Testis (tissue), 3 donors: ENCODE results near the gene SNX21. TPM values are rescaled to one million over a fixed set of nuclear protein-coding genes. Genes with fewer than 3 reads are reported as not detected.

ENCODE experiments used
- DNase-seq: peaks from one replicate; pipeline ENCODE4 v3.0.0-alpha.2; 2019
- H3K27ac ChIP-seq, 2 donors: fragments of 200-600 bp; sonication (generic); one replicate each; pipeline ENCODE4 v1.5.1; 2019
- H3K27me3 ChIP-seq: fragments of 200-600 bp; sonication (generic); one replicate; pipeline ENCODE4 v1.5.1; 2019
- H3K36me3 ChIP-seq: fragments of 200-600 bp; sonication (generic); one replicate; pipeline ENCODE4 v1.5.1; 2017; ENCODE audit warnings: low read depth; ENCODE audit errors: missing control alignments
- H3K4me1 ChIP-seq: fragments of 200-600 bp; sonication (generic); one replicate; pipeline ENCODE4 v1.5.1; 2019
- H3K4me3 ChIP-seq, 2 donors: fragments of 200-600 bp; sonication (generic); one replicate each; pipeline ENCODE4 v1.5.1; 2017 to 2019
- H3K9me3 ChIP-seq: fragments of 200-600 bp; sonication (generic); one replicate; pipeline ENCODE4 v1.5.1; 2017
- POLR2A ChIP-seq: fragments of 450-650 bp; IDR thresholded peaks from one replicate; pipeline ENCODE4 v1.6.1; 2017; ENCODE audit warnings: antibody characterized with exemption, mild to moderate bottlenecking, moderate library complexity
- WGBS, 2 donors: methylation state at CpG; one replicate each; pipeline ENCODE4 v1.1.5; 2018; 5-methylcytosine and 5-hydroxymethylcytosine counted together
- intact Hi-C: fragments of 100-400 bp; cut with DNase I; formaldehyde crosslinking; loops from one replicate; pipeline ENCODE4 v1.15.1; 2023; ENCODE audit warnings: low total_unique reads
- polyA plus RNA-seq: library from polyadenylated mRNA; stranded (reverse); fragments of 350-450 nt; fragmentation: Illumina TruSeq; extraction: RNeasy Lipid Tissue Mini Kit (QIAGEN cat#74804); gene quantifications from one replicate; pipeline ENCODE4 v1.2.3, GENCODE V29; 2014; ENCODE audit warnings: low read depth, low replicate concordance; ENCODE audit not compliant: insufficient read depth
- total RNA-seq, 2 donors: library from RNA; depleted of rRNA; stranded (reverse); fragments of >200 nt; gene quantifications; one replicate each; pipeline ENCODE4 v1.2.3, GENCODE V29; 2016
- TF ChIP-seq, protein P1 (sequence below), 3 experiments: fragments of 450-650 bp in 2 of 3; fragments of 200-600 bp in 1 of 3; sonication (generic) in 1 of 3; IDR thresholded peaks; one replicate each; pipeline ENCODE4 v1.5.1; 2016 to 2019; ENCODE audit warnings: antibody characterized with exemption in 3 of 3, mild to moderate bottlenecking in 2 of 3, moderate library complexity in 1 of 3

The SNX21 gene
- total and polyA plus RNA-seq, 3 donors from 2014 or later: 23.9 to 82.4 (median 77.9) TPM

DNA sequence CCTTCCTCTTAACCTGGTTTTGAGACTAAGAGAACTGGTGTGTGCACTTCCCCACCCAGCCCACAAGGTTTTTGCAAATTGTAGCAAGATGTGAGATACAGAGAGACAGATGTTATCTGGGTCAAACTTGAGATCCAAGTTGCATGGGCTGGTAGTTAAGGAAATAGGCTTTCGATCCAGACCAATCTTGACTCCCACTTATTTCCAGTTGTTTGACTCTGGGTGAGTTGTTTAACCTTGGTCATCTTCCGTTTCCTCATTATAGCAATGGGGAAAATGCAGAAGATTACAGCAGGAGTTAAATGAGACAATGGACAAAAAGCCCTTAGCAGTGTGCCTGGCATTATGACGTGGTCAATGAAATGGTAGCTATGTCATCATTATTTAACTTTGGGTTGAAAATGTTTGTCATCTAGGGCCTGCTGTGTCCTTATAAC, 1.7 kb downstream of the SNX21 start:
- no peak overlapping the region for H3K4me3 ChIP-seq
- DNase-seq: no peak
- H3K4me1 ChIP-seq: peaks cover 27% of the 10 kb centered on the region
- no peak for TF ChIP-seq POLR2A
- TF ChIP-seq, protein P1, sequence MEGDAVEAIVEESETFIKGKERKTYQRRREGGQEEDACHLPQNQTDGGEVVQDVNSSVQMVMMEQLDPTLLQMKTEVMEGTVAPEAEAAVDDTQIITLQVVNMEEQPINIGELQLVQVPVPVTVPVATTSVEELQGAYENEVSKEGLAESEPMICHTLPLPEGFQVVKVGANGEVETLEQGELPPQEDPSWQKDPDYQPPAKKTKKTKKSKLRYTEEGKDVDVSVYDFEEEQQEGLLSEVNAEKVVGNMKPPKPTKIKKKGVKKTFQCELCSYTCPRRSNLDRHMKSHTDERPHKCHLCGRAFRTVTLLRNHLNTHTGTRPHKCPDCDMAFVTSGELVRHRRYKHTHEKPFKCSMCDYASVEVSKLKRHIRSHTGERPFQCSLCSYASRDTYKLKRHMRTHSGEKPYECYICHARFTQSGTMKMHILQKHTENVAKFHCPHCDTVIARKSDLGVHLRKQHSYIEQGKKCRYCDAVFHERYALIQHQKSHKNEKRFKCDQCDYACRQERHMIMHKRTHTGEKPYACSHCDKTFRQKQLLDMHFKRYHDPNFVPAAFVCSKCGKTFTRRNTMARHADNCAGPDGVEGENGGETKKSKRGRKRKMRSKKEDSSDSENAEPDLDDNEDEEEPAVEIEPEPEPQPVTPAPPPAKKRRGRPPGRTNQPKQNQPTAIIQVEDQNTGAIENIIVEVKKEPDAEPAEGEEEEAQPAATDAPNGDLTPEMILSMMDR (IDR thresholded peaks at IDR 0.05): peak in 1 of 3 experiments; percentile 8
- WGBS, 2 donors: 31 to 47% methylated on average over 3 of the region's 3 CpGs
- peak overlapping the region in 1 of 2 donors; percentile 95 for H3K27ac ChIP-seq
- intact Hi-C loops: no loop called here
- no peaks in the 10 kb centered on the region for H3K9me3 ChIP-seq
- H3K36me3 ChIP-seq: no peaks in the 10 kb centered on the region
- H3K27me3 ChIP-seq: no peaks in the 10 kb centered on the region

DNA sequence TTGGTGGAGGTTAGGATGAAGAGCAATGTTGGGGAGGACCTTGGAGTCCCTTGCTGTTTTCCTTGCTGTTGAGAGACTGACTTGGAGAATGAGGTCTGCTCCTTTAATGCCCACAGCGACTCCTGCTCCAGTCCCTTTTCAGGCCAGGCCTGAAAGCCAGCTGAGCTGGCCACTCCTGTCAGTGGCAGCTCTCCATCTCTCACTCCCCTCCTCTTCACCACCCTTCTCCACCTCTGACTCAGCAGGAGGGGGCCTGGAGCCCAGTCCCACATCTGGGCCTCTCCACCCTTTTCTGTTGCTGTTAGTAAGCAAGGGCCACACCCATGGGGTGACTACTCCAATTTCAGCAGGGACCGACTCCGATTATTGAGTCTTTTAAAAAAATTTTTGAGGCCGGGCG, 2.2 kb downstream of the SNX21 start:
- H3K27ac ChIP-seq: peak overlapping the region in 1 of 2 donors; percentile 95
- TF ChIP-seq, protein P1 (IDR thresholded peaks at IDR 0.05): no peak
- TF ChIP-seq POLR2A: no peak
- no peaks in the 10 kb centered on the region for H3K9me3 ChIP-seq
- peaks cover 27% of the 10 kb centered on the region for H3K4me1 ChIP-seq
- H3K27me3 ChIP-seq: no peaks in the 10 kb centered on the region
- H3K36me3 ChIP-seq: no peaks in the 10 kb centered on the region
- intact Hi-C loops: no loop called here
- WGBS, 2 donors: 69 to 82% methylated on average over 5 of the region's 5 CpGs
- DNase-seq: peak; percentile 42
- H3K4me3 ChIP-seq: no peak overlapping the region

DNA sequence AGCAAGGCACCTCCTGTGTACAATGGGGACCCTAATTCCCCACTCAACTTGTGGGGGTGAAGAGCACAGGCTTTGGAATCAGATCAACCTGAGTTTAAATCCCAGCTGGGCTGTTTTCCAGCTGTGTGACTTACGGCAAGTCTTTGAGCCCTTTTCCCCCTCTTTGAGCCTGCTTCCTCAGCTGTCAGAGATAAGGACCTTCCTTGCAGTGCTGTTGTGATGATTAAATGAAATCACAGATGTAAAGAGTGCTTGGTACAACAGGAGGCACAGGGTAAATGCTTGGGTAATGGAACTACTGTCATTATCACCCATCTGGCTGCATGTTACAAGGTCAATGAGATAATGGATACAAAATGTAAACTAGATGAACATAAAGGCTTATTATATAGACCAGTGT, 3.2 kb downstream of the SNX21 start:
- DNase-seq: no peak
- no peak overlapping the region for H3K27ac ChIP-seq
- H3K4me3 ChIP-seq: no peak overlapping the region
- intact Hi-C loops: no loop called here
- H3K9me3 ChIP-seq: no peaks in the 10 kb centered on the region
- TF ChIP-seq, protein P1 (IDR thresholded peaks at IDR 0.05): no peak
- no peak for TF ChIP-seq POLR2A
- no peaks in the 10 kb centered on the region for H3K27me3 ChIP-seq
- WGBS, 2 donors: 28% methylated on average over 1 of the region's 1 CpG; no CpG with 5 or more reads in 1 of the 2 donors
- H3K36me3 ChIP-seq: no peaks in the 10 kb centered on the region
- peaks cover 29% of the 10 kb centered on the region for H3K4me1 ChIP-seq

DNA sequence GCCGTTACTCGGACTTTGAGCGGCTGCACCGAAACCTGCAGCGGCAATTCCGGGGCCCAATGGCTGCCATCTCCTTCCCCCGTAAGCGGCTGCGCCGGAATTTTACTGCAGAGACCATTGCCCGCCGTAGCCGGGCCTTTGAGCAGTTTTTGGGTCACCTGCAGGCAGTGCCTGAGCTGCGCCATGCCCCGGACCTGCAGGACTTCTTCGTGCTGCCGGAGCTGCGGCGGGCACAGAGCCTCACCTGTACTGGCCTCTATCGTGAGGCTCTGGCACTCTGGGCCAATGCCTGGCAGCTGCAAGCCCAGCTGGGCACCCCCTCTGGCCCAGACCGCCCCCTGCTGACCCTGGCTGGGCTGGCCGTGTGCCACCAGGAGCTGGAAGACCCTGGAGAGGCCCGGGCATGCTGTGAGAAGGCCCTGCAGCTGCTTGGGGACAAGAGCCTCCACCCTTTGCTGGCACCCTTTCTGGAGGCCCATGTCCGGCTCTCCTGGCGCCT, 7.2 kb downstream of the SNX21 start:
- TF ChIP-seq POLR2A: no peak
- TF ChIP-seq, protein P1 (IDR thresholded peaks at IDR 0.05): no peak
- H3K27me3 ChIP-seq: no peaks in the 10 kb centered on the region
- 83 to 90% methylated on average over 13 to 15 of the region's 25 CpGs for WGBS, 2 donors
- no peaks in the 10 kb centered on the region for H3K36me3 ChIP-seq
- H3K4me1 ChIP-seq: peaks cover 21% of the 10 kb centered on the region
- no peaks in the 10 kb centered on the region for H3K9me3 ChIP-seq
- intact Hi-C loops: no loop called here
- no peak for DNase-seq
- no peak overlapping the region for H3K4me3 ChIP-seq
- no peak overlapping the region for H3K27ac ChIP-seq

DNA sequence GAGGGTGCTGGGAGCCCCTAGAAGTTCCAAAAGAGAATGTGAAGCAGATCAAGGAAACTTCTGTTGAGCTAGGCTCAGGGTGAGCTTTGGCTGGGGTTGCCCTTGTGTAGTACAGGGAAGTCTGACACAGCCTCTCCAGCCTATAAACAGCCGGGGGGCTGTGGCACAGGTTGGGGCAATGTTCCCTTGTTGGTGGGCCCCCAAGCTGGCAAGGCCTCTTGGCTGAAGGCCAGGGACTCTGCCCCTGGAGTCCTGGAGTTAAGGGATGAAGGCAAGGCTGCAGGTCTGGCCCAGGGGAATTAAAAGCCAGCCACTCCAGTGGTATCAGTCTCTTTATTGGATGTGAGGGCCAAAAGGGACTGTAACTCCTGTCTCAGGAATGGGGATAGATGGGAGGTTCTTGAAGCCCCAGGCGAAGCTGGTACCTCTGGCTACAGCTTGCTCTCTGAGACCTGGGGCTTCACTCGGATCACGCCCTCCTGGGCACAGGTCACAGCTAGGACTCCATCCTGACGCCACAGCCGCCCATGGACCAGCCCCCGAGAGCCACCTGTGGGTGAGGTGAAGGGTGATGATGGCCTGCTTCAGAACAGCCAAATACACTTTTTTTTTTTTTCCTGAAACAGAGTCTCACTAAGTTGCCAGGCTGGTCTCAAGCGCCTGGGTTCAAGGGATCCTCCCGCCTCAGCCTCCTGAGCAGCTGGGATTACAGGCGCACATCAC, 8.0 kb downstream of the SNX21 start:
- H3K27me3 ChIP-seq: no peaks in the 10 kb centered on the region
- H3K9me3 ChIP-seq: no peaks in the 10 kb centered on the region
- H3K4me1 ChIP-seq: peaks cover 22% of the 10 kb centered on the region
- TF ChIP-seq POLR2A: no peak
- TF ChIP-seq, protein P1 (IDR thresholded peaks at IDR 0.05): no peak
- 88 to 97% methylated on average over 10 of the region's 10 CpGs for WGBS, 2 donors
- H3K27ac ChIP-seq: peak overlapping the region in 1 of 2 donors; percentile 9
- H3K4me3 ChIP-seq: no peak overlapping the region
- intact Hi-C loops: no loop called here
- DNase-seq: no peak
- no peaks in the 10 kb centered on the region for H3K36me3 ChIP-seq
